Measurements from ENCODE around the gene TMA7.

TMA7 gene

GRCh38 chr3:48437812-48438211 lies 2.2 kb upstream of the TMA7 start:
- Histone ChIP-seq H3K36me3 (ENCODE audit: control insufficient read depth in 2 of 2, insufficient read depth in 2 of 2, low read length in 2 of 2) (peaks cover 11 to 13% of the 10 kb centered on the region in 2 donors), H3K9ac (ENCODE audit: low read length in 2 of 2) (no peak overlapping the region), H3K4me1 (ENCODE audit: control insufficient read depth, insufficient read depth, low read length) (peaks cover 61% of the 10 kb centered on the region), H3K9me3 (ENCODE audit: control insufficient read depth in 2 of 2, low read length in 2 of 2) (no peaks in the 10 kb centered on the region), H3K27me3 (ENCODE audit: control insufficient read depth in 1 of 2, insufficient read depth in 2 of 2, low read length in 2 of 2) (no peaks in the 10 kb centered on the region), H3K27ac (ENCODE audit: low read length) (no peak overlapping the region), H3K4me3 (ENCODE audit: low read length in 2 of 2) (no peak overlapping the region)

GRCh38 chr3:48440590-48440958 lies 517 bp downstream of the TMA7 start:
- Histone ChIP-seq H3K4me3 (ENCODE audit: low read length in 2 of 2) (peak overlapping the region; percentile 91 to 98), H3K4me1 (ENCODE audit: control insufficient read depth, insufficient read depth, low read length) (peaks cover 34% of the 10 kb centered on the region), H3K27ac (ENCODE audit: low read length) (peak overlapping the region; percentile 79), H3K27me3 (ENCODE audit: control insufficient read depth in 1 of 2, insufficient read depth in 2 of 2, low read length in 2 of 2) (no peaks in the 10 kb centered on the region), H3K9me3 (ENCODE audit: control insufficient read depth in 2 of 2, low read length in 2 of 2) (no peaks in the 10 kb centered on the region), H3K9ac (ENCODE audit: low read length in 2 of 2) (peak overlapping the region; percentile 90), H3K36me3 (ENCODE audit: control insufficient read depth in 2 of 2, insufficient read depth in 2 of 2, low read length in 2 of 2) (peaks cover 12 to 16% of the 10 kb centered on the region in 2 donors)

DNA sequence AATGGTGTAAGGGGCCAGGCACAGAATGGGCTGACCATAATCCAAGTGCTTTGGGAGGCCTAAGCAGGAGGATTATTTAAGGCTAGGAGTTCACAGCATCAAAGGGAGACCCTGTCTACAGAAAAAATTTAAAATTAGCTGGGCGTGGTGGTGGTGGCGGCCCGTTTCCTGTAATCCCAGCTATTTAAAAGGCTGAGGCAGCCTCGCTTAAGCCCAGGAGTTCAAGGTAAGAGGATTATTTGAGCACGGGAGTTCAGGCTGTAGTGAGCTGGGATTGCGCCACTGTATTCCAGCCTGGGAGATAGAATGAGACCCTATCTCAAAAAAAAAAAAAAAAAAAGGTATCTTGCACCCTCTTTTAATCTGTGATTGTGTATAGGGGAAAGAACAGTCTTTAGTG lies 1.9 kb downstream of the TMA7 start:
- H3K4me3 ChIP-seq (ENCODE audit: low read length in 2 of 2), result no peak overlapping the region
- no peaks in the 10 kb centered on the region for H3K27me3 ChIP-seq (ENCODE audit: control insufficient read depth in 1 of 2, insufficient read depth in 2 of 2, low read length in 2 of 2)
- H3K9ac ChIP-seq (ENCODE audit: low read length in 2 of 2), result no peak overlapping the region
- peaks cover 12 to 16% of the 10 kb centered on the region in 2 donors for H3K36me3 ChIP-seq (ENCODE audit: control insufficient read depth in 2 of 2, insufficient read depth in 2 of 2, low read length in 2 of 2)
- no peak overlapping the region for H3K27ac ChIP-seq (ENCODE audit: low read length)
- H3K9me3 ChIP-seq (ENCODE audit: control insufficient read depth in 2 of 2, low read length in 2 of 2), result no peaks in the 10 kb centered on the region
- peaks cover 36% of the 10 kb centered on the region for H3K4me1 ChIP-seq (ENCODE audit: control insufficient read depth, insufficient read depth, low read length)

DNA sequence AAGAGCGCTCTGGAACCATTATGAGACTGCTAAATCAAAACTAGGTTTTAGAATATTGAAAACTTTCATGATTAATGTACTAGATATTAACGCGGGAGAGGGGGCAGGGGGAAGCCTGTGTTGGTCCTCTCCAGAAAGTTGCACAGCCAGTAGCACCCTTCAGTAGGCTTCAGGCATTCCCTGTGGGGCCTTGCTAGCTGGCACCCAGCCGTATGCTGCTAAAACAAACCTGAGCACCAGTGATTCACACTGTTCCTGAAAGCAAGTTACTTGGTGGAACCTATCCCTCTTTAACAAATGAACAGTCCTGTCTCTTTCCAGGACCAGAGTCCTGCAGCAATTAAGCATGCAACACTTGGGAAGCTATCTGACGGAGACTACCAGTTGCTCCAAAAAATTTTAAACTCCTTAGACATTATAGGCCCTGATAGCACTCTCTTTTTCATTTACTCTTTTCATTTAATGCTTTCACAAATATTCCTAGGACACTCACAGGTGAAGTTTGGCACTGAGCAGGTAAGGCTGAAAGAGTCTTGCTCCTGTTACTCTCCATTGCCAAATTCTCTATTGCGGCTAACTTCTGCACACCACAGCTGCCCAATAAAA lies 5.3 kb downstream of the TMA7 start:
- peak overlapping the region in 1 of 2 donors; percentile 84 for H3K9ac ChIP-seq (ENCODE audit: low read length in 2 of 2)
- peak overlapping the region in 1 of 2 donors; percentile 96 for H3K4me3 ChIP-seq (ENCODE audit: low read length in 2 of 2)
- no peaks in the 10 kb centered on the region for H3K9me3 ChIP-seq (ENCODE audit: control insufficient read depth in 2 of 2, low read length in 2 of 2)
- H3K4me1 ChIP-seq (ENCODE audit: control insufficient read depth, insufficient read depth, low read length), result peaks cover 33% of the 10 kb centered on the region
- peaks cover 12 to 16% of the 10 kb centered on the region in 2 donors for H3K36me3 ChIP-seq (ENCODE audit: control insufficient read depth in 2 of 2, insufficient read depth in 2 of 2, low read length in 2 of 2)
- no peak overlapping the region for H3K27ac ChIP-seq (ENCODE audit: low read length)
- no peaks in the 10 kb centered on the region for H3K27me3 ChIP-seq (ENCODE audit: control insufficient read depth in 1 of 2, insufficient read depth in 2 of 2, low read length in 2 of 2)

DNA sequence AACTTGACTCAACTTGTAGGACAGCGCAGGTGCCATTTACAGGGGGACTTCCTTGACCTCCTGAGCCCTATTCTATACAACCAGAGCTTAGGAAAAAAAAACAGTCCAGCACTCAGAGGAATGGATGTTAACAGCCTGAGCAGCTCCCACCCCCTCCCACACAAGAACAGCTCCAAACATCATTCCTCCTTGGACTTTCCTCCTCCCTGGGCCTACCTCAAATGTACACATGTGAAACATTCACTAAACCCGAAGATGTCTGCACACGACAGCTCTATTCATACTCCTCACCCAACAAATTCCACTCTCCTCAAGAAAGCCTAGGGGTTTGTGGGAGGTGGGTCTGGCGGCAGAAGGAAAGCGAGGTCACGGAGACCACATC lies 6.0 kb downstream of the TMA7 start:
- Histone ChIP-seq H3K27me3 (ENCODE audit: control insufficient read depth in 1 of 2, insufficient read depth in 2 of 2, low read length in 2 of 2) (no peaks in the 10 kb centered on the region), H3K27ac (ENCODE audit: low read length) (peak overlapping the region; percentile 85), H3K4me3 (ENCODE audit: low read length in 2 of 2) (peak overlapping the region; percentile 95 to 96), H3K9me3 (ENCODE audit: control insufficient read depth in 2 of 2, low read length in 2 of 2) (no peaks in the 10 kb centered on the region), H3K9ac (ENCODE audit: low read length in 2 of 2) (peak overlapping the region; percentile 81 to 84), H3K4me1 (ENCODE audit: control insufficient read depth, insufficient read depth, low read length) (peaks cover 30% of the 10 kb centered on the region), H3K36me3 (ENCODE audit: control insufficient read depth in 2 of 2, insufficient read depth in 2 of 2, low read length in 2 of 2) (peaks cover 12 to 16% of the 10 kb centered on the region in 2 donors)

DNA sequence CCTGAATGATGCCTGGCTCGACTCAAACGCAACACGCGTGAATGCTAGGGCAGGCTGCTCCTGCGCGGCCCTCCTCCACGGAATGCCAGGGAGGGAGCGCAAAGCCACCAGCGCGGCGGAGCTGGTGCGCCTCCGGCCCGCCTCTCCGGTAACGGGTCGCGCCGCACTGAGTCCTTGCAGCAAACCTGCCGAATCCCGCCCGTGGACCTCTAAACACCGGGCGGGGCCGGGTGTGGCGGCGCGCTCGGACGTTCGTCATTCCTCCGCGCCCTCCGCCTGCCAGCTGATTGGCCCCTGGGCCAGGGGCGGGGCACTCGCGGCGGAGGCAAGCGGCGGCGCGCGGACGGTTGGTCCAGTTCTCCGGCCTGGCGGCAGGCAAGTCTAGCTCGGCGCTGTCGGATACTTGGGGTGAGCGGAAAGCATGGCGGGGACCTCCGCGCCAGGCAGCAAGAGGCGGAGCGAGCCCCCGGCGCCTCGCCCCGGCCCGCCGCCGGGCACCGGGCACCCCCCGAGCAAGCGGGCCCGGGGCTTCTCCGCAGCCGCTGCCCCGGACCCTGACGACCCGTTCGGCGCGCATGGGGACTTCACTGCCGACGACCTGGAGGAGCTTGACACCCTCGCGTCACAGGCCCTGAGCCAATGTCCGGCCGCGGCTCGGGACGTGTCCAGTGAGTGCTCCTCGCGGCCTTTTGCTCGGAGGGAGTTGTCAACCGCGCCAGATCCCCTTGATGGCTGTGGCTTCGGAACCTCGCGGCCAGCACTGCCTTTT lies 6.6 kb downstream of the TMA7 start, which contains the start of gene ATRIP:
Gene ATRIP, plus strand, starts transcription at position 313 of the 769 bp plus-strand sequence. Its CDS starts 109 bp downstream, at position 422.
- peaks cover 25% of the 10 kb centered on the region for H3K4me1 ChIP-seq (ENCODE audit: control insufficient read depth, insufficient read depth, low read length)
- H3K27me3 ChIP-seq (ENCODE audit: control insufficient read depth in 1 of 2, insufficient read depth in 2 of 2, low read length in 2 of 2), result no peaks in the 10 kb centered on the region
- H3K9me3 ChIP-seq (ENCODE audit: control insufficient read depth in 2 of 2, low read length in 2 of 2), result no peaks in the 10 kb centered on the region
- H3K9ac ChIP-seq (ENCODE audit: low read length in 2 of 2), result peak within 1 kb of the TSS; percentile 84
- H3K36me3 ChIP-seq (ENCODE audit: control insufficient read depth in 2 of 2, insufficient read depth in 2 of 2, low read length in 2 of 2), result peaks cover 11 to 17% of the 10 kb centered on the region in 2 donors
- H3K27ac ChIP-seq (ENCODE audit: low read length), result peak within 1 kb of the TSS; percentile 85
- peak within 1 kb of the TSS; percentile 95 to 96 for H3K4me3 ChIP-seq (ENCODE audit: low read length in 2 of 2)

DNA sequence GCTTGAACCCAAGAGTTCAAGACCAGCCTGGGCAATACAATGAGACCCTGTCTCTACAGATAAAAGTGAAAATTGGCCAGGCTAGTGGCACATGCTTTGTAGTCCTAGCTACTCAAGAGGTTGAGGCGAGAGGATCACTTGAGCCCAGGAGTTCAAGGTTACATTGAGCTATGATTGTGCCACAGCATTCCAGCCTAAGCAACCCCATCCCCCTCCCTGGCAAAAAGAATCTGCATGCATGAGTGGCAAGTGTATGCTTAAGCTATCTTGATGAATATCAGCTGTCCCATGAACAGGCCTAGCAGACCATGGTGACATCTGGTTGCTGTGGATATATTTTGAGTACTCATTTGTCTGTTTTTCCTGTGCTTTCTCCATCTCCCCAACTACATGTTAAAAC lies 11.2 kb downstream of the TMA7 start:
- no peak overlapping the region for H3K27ac ChIP-seq (ENCODE audit: low read length)
- no peak overlapping the region for H3K9ac ChIP-seq (ENCODE audit: low read length in 2 of 2)
- H3K4me3 ChIP-seq (ENCODE audit: low read length in 2 of 2), result no peak overlapping the region
- H3K36me3 ChIP-seq (ENCODE audit: control insufficient read depth in 2 of 2, insufficient read depth in 2 of 2, low read length in 2 of 2), result peaks cover 17 to 19% of the 10 kb centered on the region in 2 donors
- H3K9me3 ChIP-seq (ENCODE audit: control insufficient read depth in 2 of 2, low read length in 2 of 2), result no peaks in the 10 kb centered on the region
- H3K27me3 ChIP-seq (ENCODE audit: control insufficient read depth in 1 of 2, insufficient read depth in 2 of 2, low read length in 2 of 2), result no peaks in the 10 kb centered on the region
- H3K4me1 ChIP-seq (ENCODE audit: control insufficient read depth, insufficient read depth, low read length), result peaks cover 12% of the 10 kb centered on the region

GRCh38 chr3:48456456-48456855 lies 16.4 kb downstream of the TMA7 start:
- Histone ChIP-seq H3K4me1 (ENCODE audit: control insufficient read depth, insufficient read depth, low read length) (no peaks in the 10 kb centered on the region), H3K4me3 (ENCODE audit: low read length in 2 of 2) (no peak overlapping the region), H3K9ac (ENCODE audit: low read length in 2 of 2) (no peak overlapping the region), H3K27me3 (ENCODE audit: control insufficient read depth in 1 of 2, insufficient read depth in 2 of 2, low read length in 2 of 2) (no peaks in the 10 kb centered on the region), H3K36me3 (ENCODE audit: control insufficient read depth in 2 of 2, insufficient read depth in 2 of 2, low read length in 2 of 2) (peaks cover 45 to 51% of the 10 kb centered on the region in 2 donors), H3K9me3 (ENCODE audit: control insufficient read depth in 2 of 2, low read length in 2 of 2) (no peaks in the 10 kb centered on the region), H3K27ac (ENCODE audit: low read length) (no peak overlapping the region)

DNA sequence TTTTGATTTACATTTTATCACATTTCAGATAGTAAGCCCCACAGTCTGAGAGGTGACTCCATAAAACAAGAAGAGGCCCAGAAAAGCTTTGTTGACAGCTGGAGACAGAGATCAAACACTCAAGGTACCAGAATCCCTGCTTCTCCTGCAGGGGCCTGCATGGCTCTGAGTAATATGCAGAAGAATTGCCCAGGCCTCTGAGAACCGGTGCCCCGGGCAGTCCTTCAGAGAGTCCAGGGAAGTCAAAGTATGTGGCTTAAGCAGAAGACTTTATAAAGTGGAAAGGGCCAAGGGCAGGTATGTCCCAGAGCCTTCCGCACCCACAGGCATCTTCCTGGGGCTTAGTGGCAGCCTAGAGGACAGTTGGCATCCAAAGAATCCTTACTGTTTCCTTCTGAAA lies 19.3 kb downstream of the TMA7 start:
- H3K9me3 ChIP-seq (ENCODE audit: control insufficient read depth in 2 of 2, low read length in 2 of 2), result no peaks in the 10 kb centered on the region
- H3K4me1 ChIP-seq (ENCODE audit: control insufficient read depth, insufficient read depth, low read length), result no peaks in the 10 kb centered on the region
- H3K27me3 ChIP-seq (ENCODE audit: control insufficient read depth in 1 of 2, insufficient read depth in 2 of 2, low read length in 2 of 2), result no peaks in the 10 kb centered on the region
- H3K9ac ChIP-seq (ENCODE audit: low read length in 2 of 2), result no peak overlapping the region
- no peak overlapping the region for H3K27ac ChIP-seq (ENCODE audit: low read length)
- H3K4me3 ChIP-seq (ENCODE audit: low read length in 2 of 2), result no peak overlapping the region
- peaks cover 38 to 41% of the 10 kb centered on the region in 2 donors for H3K36me3 ChIP-seq (ENCODE audit: control insufficient read depth in 2 of 2, insufficient read depth in 2 of 2, low read length in 2 of 2)

DNA sequence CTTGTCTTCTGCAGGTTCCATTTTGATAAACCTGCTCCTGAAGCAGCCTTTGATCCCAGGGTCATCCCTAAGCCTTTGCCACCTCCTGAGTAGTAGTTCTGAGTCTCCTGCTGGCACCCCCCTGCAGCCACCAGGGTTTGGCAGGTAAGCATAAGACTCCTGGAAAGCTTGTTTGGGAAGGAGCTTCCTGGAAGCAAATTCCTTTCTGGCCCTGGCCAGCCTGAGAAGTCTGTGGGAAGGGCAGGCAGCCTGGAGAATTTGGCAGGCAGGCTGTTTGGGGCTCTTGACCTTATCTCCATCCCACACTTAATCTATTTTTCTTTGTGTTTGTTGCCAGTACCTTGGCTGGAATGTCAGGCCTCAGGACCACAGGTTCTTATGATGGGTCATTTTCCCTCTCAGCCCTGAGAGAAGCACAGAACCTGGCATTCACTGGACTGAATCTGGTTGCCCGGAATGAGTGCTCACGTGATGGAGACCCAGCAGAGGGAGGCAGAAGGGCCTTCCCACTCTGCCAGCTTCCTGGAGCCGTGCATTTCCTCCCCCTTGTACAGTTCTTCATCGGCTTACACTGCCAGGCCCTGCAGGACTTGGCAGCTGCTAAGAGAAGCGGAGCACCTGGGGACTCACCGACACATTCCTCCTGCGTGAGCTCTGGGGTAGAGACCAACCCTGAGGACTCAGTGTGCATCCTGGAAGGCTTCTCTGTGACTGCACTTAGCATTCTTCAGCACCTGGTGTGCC lies 19.9 kb downstream of the TMA7 start:
- Histone ChIP-seq H3K36me3 (ENCODE audit: control insufficient read depth in 2 of 2, insufficient read depth in 2 of 2, low read length in 2 of 2) (peaks cover 36 to 38% of the 10 kb centered on the region in 2 donors), H3K27me3 (ENCODE audit: control insufficient read depth in 1 of 2, insufficient read depth in 2 of 2, low read length in 2 of 2) (no peaks in the 10 kb centered on the region), H3K9me3 (ENCODE audit: control insufficient read depth in 2 of 2, low read length in 2 of 2) (no peaks in the 10 kb centered on the region), H3K27ac (ENCODE audit: low read length) (no peak overlapping the region), H3K4me1 (ENCODE audit: control insufficient read depth, insufficient read depth, low read length) (peaks cover 4% of the 10 kb centered on the region), H3K4me3 (ENCODE audit: low read length in 2 of 2) (no peak overlapping the region), H3K9ac (ENCODE audit: low read length in 2 of 2) (no peak overlapping the region)
